Measurements from ENCODE around the gene POU4F1. TPM values are rescaled to one million over a fixed set of nuclear protein-coding genes. Genes with fewer than 3 reads are reported as not detected.
A peak's percentile ranks its signal among the peaks of the same experiment; 100 is the strongest.

The POU4F1 gene
- total RNA-seq, 1 donor from 2014 or later: under 0.01 TPM

DNA sequence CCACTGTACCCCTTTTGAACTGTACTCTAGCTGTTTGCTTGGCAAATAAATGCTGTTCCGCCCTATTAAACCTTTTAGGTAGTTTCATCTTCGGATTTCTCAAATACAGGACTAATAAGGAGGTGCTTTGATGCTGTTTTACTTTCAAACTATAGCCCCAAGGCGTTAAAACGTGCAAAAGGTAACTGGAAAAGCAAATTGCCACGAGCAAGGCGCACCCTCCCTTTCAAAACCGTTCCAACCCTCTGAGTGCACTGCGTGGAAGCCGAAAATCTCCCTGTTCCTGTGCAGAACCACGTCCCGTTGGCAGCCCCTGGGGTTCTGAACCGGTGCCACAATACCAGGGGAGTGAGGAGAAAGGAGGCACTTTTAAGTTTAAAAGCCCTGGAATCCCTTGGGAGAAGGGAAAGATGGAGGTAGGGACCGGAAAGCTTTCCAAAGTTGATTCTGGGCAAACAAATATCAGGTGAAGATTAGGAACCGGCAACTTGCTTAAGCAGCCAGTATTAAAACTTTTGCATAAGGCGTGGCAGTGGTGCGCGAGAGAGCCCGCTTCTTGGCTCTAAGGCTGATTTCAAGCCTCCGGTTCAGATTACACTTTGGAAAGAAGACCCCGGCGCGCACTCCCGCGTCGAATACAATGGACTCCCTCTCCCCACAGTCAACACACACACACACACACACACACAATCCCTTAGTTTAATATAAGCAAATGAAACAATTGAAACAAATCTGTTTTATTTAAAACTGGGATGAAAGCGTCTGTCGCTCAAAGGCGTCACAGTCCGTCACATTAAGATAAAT is 9.5 kb downstream of the POU4F1 start:
- DNase-seq (ENCODE audit: low read depth in 2 of 2): no peak

DNA sequence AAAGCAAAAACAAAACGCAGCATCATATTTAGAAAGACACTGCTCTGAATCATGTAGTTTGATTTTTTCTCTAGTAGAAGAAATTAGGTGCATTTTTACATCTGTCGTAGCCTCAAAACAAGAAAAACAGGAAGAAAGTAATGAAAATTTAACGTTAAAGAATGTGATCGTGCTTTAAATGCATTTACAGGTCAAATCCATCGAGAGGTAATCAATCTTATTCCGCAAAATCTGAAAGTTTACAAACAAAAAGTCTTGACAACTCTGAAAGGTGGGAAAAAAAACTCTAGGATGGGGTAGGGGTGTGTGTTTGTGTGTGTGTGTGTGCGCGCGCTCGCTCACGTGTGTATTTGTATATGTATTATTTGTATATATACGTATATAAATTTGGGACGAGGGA is 10.2 kb downstream of the POU4F1 start:
- DNase-seq (ENCODE audit: low read depth in 2 of 2): no peak

DNA sequence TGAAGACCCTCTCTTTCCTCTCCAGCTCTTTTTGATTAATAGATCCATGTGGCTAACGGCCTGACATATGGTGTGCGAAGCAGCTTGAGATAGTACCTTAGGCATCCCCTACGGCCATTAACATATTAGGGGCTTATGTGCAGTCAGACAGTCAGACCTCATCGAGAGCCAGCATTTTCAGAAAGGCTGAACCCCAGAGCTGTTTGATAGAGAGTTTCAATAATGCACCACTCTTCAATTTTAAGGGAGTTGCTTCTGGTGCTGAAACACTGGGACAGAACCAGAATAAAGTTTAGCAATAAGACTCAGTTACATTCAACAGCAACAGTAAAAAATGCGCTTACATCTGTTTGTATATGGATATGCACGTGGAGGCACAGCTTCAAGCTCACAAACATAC is 10.8 kb downstream of the POU4F1 start:
- no peak for DNase-seq (ENCODE audit: low read depth in 2 of 2)

DNA sequence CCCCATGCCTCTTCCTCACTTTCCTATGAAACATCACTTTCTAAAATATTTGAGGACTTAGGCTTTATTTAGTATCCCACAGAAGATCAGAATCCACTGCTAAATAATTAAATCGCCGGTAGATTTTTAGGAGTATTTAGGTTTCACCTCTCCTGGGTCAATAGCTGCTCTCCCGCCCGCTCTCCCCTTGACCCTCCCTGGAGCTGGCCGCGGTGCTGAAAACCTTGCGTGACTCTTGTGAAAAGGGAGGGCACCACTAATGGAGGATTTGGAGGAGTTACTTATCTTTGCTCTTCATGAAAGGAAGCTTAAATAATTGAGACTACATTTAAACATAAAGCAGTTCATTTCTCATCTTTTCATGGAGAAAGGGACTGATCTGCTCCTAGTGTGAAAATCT is 14.1 kb downstream of the POU4F1 start:
- peak in 1 of 2 donors; percentile 32 for DNase-seq (ENCODE audit: low read depth in 2 of 2)

DNA sequence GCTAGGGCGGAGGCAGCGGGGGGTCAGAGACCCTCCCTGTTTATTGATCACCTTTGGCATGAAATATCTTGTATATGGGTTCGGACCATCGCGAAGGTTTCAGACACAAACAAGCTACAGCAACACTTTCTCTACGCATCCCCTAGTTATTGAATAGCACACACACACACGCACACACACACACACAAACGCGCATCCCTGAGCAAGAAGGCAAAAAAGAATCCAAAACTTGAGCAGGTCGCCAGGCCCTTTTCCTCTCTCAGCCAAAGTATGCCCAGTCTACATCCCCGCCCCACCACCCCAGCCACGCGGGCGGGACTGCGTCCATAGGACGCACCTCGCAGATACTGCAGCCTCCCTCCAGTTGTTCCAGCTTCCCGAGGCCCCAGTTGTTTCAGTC is 16.0 kb downstream of the POU4F1 start:
- no peak for DNase-seq (ENCODE audit: low read depth in 2 of 2)

DNA sequence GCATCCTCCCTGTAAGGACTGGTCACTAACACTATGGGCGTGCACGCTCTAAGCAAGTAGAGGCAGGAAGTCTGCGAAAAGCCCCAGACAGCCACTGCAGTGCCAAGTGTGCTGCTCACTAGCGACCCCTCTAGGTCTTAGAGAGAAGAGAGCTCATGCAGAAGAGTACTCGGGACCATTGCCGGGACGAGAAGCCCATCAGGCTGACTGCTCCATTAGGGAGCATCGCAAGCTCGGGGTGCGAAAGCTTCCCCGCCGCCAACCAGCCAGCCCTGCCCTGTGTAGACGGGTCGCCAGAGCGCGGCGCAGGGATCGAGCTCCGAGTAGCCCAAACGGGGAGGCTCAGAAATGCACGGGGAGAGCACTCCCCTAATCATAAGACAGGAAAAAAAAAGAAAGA is 16.6 kb downstream of the POU4F1 start:
- no peak for DNase-seq (ENCODE audit: low read depth in 2 of 2)

DNA sequence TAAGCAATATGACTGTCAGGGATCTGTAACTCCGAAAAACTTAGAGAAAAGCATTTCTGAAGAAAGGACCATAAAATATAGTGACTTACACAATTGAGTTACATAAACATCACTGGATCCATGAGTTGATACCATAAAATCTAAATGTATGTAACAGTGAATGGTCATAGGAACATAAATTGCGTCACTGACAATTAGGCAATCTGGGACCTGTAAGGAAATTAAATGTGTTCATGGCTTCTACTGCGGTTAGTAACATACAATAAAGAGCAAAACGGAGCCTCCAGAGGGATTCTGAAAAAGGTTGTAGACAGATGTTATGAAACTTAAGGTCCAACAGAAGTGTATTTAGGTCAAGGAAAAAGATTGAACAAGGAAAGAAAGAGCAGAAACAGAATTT is 27.1 kb downstream of the POU4F1 start:
- DNase-seq (ENCODE audit: low read depth in 2 of 2): no peak

DNA sequence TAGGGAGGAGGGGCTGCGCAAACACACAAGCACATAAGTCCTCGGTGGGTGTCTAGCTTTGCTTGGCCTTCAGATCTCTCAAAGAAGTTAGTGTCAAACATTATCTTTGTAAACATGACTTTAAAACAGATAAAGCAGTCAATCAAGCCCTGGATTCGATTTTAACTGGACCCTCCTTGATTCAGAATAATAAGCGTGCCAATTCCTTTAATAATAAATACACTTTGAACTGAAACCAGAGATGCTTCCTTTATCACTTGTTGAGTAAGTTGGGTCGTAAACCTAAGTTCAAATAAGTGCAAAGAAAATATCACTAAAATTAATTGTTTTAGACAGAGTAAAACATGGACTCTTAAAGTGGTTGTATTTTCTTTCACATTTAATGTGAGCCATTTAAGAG is 30.9 kb downstream of the POU4F1 start:
- no peak for DNase-seq (ENCODE audit: low read depth in 2 of 2)

DNA sequence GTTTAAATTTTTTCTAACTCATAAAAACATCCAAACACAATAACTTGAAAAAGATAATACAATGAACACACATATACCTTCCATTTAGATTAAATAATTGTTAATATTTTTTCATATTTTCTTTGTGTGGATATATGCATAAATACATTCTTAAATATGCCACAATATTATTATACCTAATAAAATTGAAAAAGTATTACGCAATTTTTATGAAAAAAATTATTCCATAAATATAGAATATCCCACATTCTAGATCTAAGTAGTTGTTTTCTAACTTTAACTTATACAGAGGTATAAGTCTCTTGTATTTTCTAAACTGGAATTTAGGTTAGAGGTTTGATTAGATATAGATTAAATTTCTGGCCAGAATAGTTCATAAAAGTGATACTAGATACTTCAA is 34.3 kb downstream of the POU4F1 start:
- DNase-seq (ENCODE audit: low read depth in 2 of 2): no peak

DNA sequence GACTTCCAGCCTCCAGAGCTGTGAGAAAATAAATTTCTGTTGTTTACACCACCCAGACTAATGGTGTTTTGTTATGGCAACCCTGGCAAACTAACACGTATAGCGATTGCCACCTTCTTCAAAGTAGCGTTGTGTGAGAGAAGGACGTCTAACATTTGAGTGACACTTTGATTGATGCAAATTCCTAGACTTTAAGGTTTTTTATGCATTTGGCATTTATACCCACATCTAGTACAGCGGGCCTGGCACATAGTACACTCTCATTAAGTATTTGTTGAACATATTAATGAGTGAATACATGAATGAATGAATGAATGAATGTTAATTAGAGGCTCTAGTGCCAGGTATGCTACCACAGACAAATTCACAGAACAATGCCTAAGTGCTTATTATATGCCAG is 36.7 kb downstream of the POU4F1 start:
- DNase-seq (ENCODE audit: low read depth in 2 of 2): no peak

DNA sequence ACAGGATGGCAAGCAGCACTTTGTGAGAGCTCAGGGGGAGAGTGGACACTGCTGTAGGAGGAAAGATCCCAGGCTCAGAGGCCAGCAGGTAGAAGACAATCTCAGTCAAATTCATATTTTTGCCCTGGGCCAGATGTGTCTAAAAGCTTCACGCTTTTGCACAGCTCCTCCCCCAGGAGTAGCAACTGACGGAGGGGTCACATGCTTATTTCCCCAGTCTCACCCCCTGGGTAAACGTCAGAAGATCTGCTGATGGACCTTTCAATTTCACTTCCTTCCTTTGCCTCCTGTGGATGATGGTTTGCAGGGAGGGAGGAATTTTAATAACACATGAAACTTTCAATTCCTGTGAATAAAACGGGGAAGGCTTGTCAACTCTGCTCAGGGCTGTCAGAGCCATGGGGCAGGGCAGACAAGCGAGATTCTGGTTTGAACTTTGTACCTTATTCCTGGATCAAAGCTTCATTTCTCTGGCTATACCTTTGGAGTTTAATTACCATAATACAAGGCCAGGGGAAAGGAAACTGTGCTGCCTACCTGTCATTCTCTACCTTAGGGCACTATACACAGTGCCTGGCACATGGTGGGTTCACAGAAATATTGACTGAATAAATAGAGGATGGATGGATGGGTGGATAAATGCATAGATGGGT is 41.0 kb downstream of the POU4F1 start:
- DNase-seq (ENCODE audit: low read depth in 2 of 2): no peak

Other genes starting within 250 kb of the POU4F1 start
- gene OBI1, start 55.6 kb upstream of the POU4F1 start, total RNA-seq: 19.5 and 20.7 TPM in 2 replicates

Measured in dermis microvascular lymphatic vessel endothelial cell (primary cell).